ENCODE data around the gene KLF6. TPM values are rescaled to one million over a fixed set of nuclear protein-coding genes. Genes with fewer than 3 reads are reported as not detected.

The KLF6 gene
- total RNA-seq, 4 donors from 2014 or later, result 140 to 304 (median 291) TPM

- no peak for DNase-seq
- intact Hi-C loops (cut with DNase I; ENCODE audit: low total_unique reads), result loop anchor here (10.0 kb wide), 2 partner anchors 167 to 517 kb away; no protein-coding TSS in a partner anchor
- Histone ChIP-seq H3K4me3 (no peak overlapping the region), H3K27me3 (no peaks in the 10 kb centered on the region), H3K36me3 (no peaks in the 10 kb centered on the region), H3K9me3 (no peaks in the 10 kb centered on the region), H3K4me1 (peaks cover 5 to 28% (median 13%) of the 10 kb centered on the region in 4 donors), H3K27ac (no peak overlapping the region)
- TF ChIP-seq POLR2A (IDR thresholded peaks at IDR 0.05) (no peak), CTCF (IDR thresholded peaks at IDR 0.05) (no peak)
- 88 to 94% methylated on average over 3 to 5 of the region's 5 CpGs for WGBS, 2 donors (ENCODE audit: low coverage in 1 of 2)
- in situ Hi-C loops (cut with MboI; ENCODE audit: low pct_ligation_motif_present in 1 of 4, low pct_unique_long_range_greater_than_20kb in 1 of 4, low sequenced_read_pairs in 3 of 4), result loop anchor here in 1 of 4 donors (25.0 kb wide), 1 partner anchor 300 kb away; no protein-coding TSS in a partner anchor
These were observed 23.1 kb downstream of the KLF6 start for GRCh38 chr10:3761904-3762303.

GRCh38 chr10:3761021-3761686, 23.9 kb downstream of the KLF6 start:
- H3K27ac ChIP-seq, result no peak overlapping the region
- no peak overlapping the region for H3K4me3 ChIP-seq
- no peaks in the 10 kb centered on the region for H3K36me3 ChIP-seq
- no peak for DNase-seq
- no peak for TF ChIP-seq EP300 (IDR thresholded peaks at IDR 0.05; ENCODE audit: low read depth)
- WGBS, 2 donors (ENCODE audit: low coverage in 1 of 2), result 68 to 82% methylated on average over 8 of the region's 8 CpGs
- H3K27me3 ChIP-seq, result no peaks in the 10 kb centered on the region
- H3K9me3 ChIP-seq, result no peaks in the 10 kb centered on the region
- intact Hi-C loops (cut with DNase I; ENCODE audit: low total_unique reads) (loop anchor here (10.0 kb wide), 2 partner anchors 166 to 516 kb away; no protein-coding TSS in a partner anchor), in situ Hi-C loops (cut with MboI; ENCODE audit: low pct_ligation_motif_present in 1 of 4, low pct_unique_long_range_greater_than_20kb in 1 of 4, low sequenced_read_pairs in 3 of 4) (loop anchor here in 1 of 4 donors (25.0 kb wide), 1 partner anchor 299 kb away; no protein-coding TSS in a partner anchor)
- H3K4me1 ChIP-seq, result peaks cover 5 to 27% (median 12%) of the 10 kb centered on the region in 4 donors

GRCh38 chr10:3760083-3760482, 24.9 kb downstream of the KLF6 start:
- TF ChIP-seq POLR2AphosphoS5 (IDR thresholded peaks at IDR 0.05), result no peak
- TF ChIP-seq POLR2A (IDR thresholded peaks at IDR 0.05), result no peak
- no peak for TF ChIP-seq CTCF (IDR thresholded peaks at IDR 0.05)
- no peak for TF ChIP-seq EP300 (IDR thresholded peaks at IDR 0.05; ENCODE audit: low read depth)
- intact Hi-C loops (cut with DNase I; ENCODE audit: low total_unique reads), result loop anchor here (10.0 kb wide), 2 partner anchors 165 to 515 kb away; no protein-coding TSS in a partner anchor
- H3K4me1 ChIP-seq, result peaks cover 5 to 19% (median 10%) of the 10 kb centered on the region in 4 donors
- H3K9me3 ChIP-seq, result no peaks in the 10 kb centered on the region
- 97 to 100% methylated on average over 1 to 14 of the region's 14 CpGs for WGBS, 2 donors (ENCODE audit: low coverage in 1 of 2)
- no peak for DNase-seq
- no peaks in the 10 kb centered on the region for H3K36me3 ChIP-seq
- no peaks in the 10 kb centered on the region for H3K27me3 ChIP-seq
- H3K4me3 ChIP-seq, result no peak overlapping the region
- in situ Hi-C loops (cut with MboI; ENCODE audit: low pct_ligation_motif_present in 1 of 4, low pct_unique_long_range_greater_than_20kb in 1 of 4, low sequenced_read_pairs in 3 of 4), result loop anchor here in 1 of 4 donors (25.0 kb wide), 1 partner anchor 298 kb away; no protein-coding TSS in a partner anchor
- no peak overlapping the region for H3K27ac ChIP-seq

- no peak for DNase-seq
- no peaks in the 10 kb centered on the region for H3K9me3 ChIP-seq
- 87 to 90% methylated on average over 2 of the region's 2 CpGs for WGBS, 2 donors (ENCODE audit: low coverage in 1 of 2)
- TF ChIP-seq POLR2A (IDR thresholded peaks at IDR 0.05) (no peak), CTCF (IDR thresholded peaks at IDR 0.05) (no peak), EP300 (IDR thresholded peaks at IDR 0.05; ENCODE audit: low read depth) (no peak), POLR2AphosphoS5 (IDR thresholded peaks at IDR 0.05) (no peak)
- no peaks in the 10 kb centered on the region for H3K36me3 ChIP-seq
- no peaks in the 10 kb centered on the region for H3K27me3 ChIP-seq
- intact Hi-C loops (cut with DNase I; ENCODE audit: low total_unique reads), result no loop called here
- in situ Hi-C loops (cut with MboI; ENCODE audit: low pct_ligation_motif_present in 1 of 4, low pct_unique_long_range_greater_than_20kb in 1 of 4, low sequenced_read_pairs in 3 of 4), result loop anchor here in 1 of 4 donors (25.0 kb wide), 1 partner anchor 297 kb away; no protein-coding TSS in a partner anchor
- H3K27ac ChIP-seq, result no peak overlapping the region
- no peak overlapping the region for H3K4me3 ChIP-seq
- H3K4me1 ChIP-seq, result peaks cover 3 to 12% (median 6%) of the 10 kb centered on the region in 4 donors
These were observed 25.6 kb downstream of the KLF6 start for GRCh38 chr10:3759397-3759796.

Data from transverse colon (tissue), 4 donors.